Liver (tissue), 9 donors: ENCODE data around the gene CEMIP. TPM values are rescaled to one million over a fixed set of nuclear protein-coding genes. Genes with fewer than 3 reads are reported as not detected.

ENCODE experiments used
- DNase-seq: peaks from one replicate; pipeline ENCODE4 v3.0.0-alpha.2; 2017; ENCODE audit warnings: low spot score
- H3K27ac ChIP-seq, 2 donors: one replicate each; pipeline ENCODE4 v1.7.0; 2013; ENCODE audit warnings: inconsistent platforms in 2 of 2, low read length in 2 of 2, control low read depth in 1 of 2, low read depth in 1 of 2, mild to moderate bottlenecking in 1 of 2
- H3K27me3 ChIP-seq, 4 donors: one replicate each; pipeline versions ENCODE4 v1.6.1 to v1.7.0; 2013; ENCODE audit warnings: low read length in 3 of 4, inconsistent platforms in 1 of 4, mild to moderate bottlenecking in 1 of 4, moderate library complexity in 1 of 4; ENCODE audit not compliant: control insufficient read depth in 4 of 4, insufficient read depth in 4 of 4
- H3K36me3 ChIP-seq, 4 donors: one replicate each; pipeline versions ENCODE4 v1.6.1 to v1.7.0; 2013; ENCODE audit warnings: low read length in 3 of 4, mild to moderate bottlenecking in 3 of 4, low read depth in 1 of 4, moderate library complexity in 1 of 4; ENCODE audit not compliant: control insufficient read depth in 4 of 4, insufficient read depth in 3 of 4
- H3K4me1 ChIP-seq, 4 donors: one replicate each; pipeline versions ENCODE4 v1.6.1 to v1.7.0; 2013; ENCODE audit warnings: low read length in 3 of 4, mild to moderate bottlenecking in 3 of 4, moderate library complexity in 1 of 4; ENCODE audit not compliant: control insufficient read depth in 4 of 4, insufficient read depth in 4 of 4
- H3K4me3 ChIP-seq, 3 donors: one replicate each; pipeline versions ENCODE4 v1.6.1 to v1.7.0; 2013; ENCODE audit warnings: low read length in 3 of 3, control low read depth in 1 of 3, low read depth in 1 of 3, mild to moderate bottlenecking in 1 of 3
- H3K9ac ChIP-seq, 2 donors: one replicate each; pipeline ENCODE4 v1.7.0; 2013; ENCODE audit warnings: low read length in 2 of 2, mild to moderate bottlenecking in 2 of 2, moderate library complexity in 2 of 2, control low read depth in 1 of 2, low read depth in 1 of 2
- H3K9me3 ChIP-seq, 4 donors: one replicate each; pipeline versions ENCODE4 v1.6.1 to v1.7.0; 2013; ENCODE audit warnings: low read length in 3 of 4; ENCODE audit not compliant: control insufficient read depth in 4 of 4
- ATF3 ChIP-seq: IDR thresholded peaks from 2 replicates; pipeline ENCODE4 v1.6.1; 2016; ENCODE audit warnings: antibody characterized with exemption
- EGR1 ChIP-seq, 2 donors: IDR thresholded peaks; 2 replicates each; pipeline ENCODE4 v1.6.1; 2016 to 2018; ENCODE audit warnings: antibody characterized with exemption in 2 of 2, low read depth in 2 of 2
- FOXA2 ChIP-seq: IDR thresholded peaks from 2 replicates; pipeline ENCODE4 v1.6.1; 2016; ENCODE audit warnings: antibody characterized with exemption
- GABPA ChIP-seq, 2 donors: IDR thresholded peaks in 1 of 2; conservative IDR thresholded peaks in 1 of 2; 2 replicates each; pipeline ENCODE4 v1.6.1; 2016; ENCODE audit warnings: antibody characterized with exemption in 2 of 2, mild to moderate bottlenecking in 1 of 2, moderate library complexity in 1 of 2
- HNF4A ChIP-seq, 2 donors: conservative IDR thresholded peaks; 2 replicates each; pipeline ENCODE4 v1.6.1; 2016; ENCODE audit warnings: antibody characterized with exemption in 2 of 2, mild to moderate bottlenecking in 2 of 2
- NR2F2 ChIP-seq: IDR thresholded peaks from 2 replicates; pipeline ENCODE4 v1.6.1; 2016; ENCODE audit warnings: antibody characterized with exemption
- RAD21 ChIP-seq, 2 donors: IDR thresholded peaks; 2 replicates each; pipeline ENCODE4 v1.6.1; 2016; ENCODE audit warnings: antibody characterized with exemption in 2 of 2, mild to moderate bottlenecking in 2 of 2
- RXRA ChIP-seq, 2 donors: IDR thresholded peaks; 2 replicates each; pipeline ENCODE4 v1.6.1; 2017 to 2018; ENCODE audit warnings: antibody characterized with exemption in 2 of 2, mild to moderate bottlenecking in 1 of 2
- SP1 ChIP-seq: IDR thresholded peaks from 2 replicates; pipeline ENCODE4 v1.6.1; 2018; ENCODE audit warnings: antibody characterized with exemption, mild to moderate bottlenecking
- TAF1 ChIP-seq: conservative IDR thresholded peaks from 2 replicates; pipeline ENCODE4 v1.6.1; 2016; ENCODE audit warnings: antibody characterized with exemption, mild to moderate bottlenecking
- ZBTB33 ChIP-seq: IDR thresholded peaks from 2 replicates; pipeline ENCODE4 v1.6.1; 2016; ENCODE audit warnings: antibody characterized with exemption
- WGBS: extraction: QIAGEN DNeasy Blood & Tissue Kit; methylation state at CpG from one replicate; pipeline ENCODE4 v1.1.7; 2013; 5-methylcytosine and 5-hydroxymethylcytosine counted together
- polyA plus RNA-seq, 2 donors: library from polyadenylated mRNA; stranded (reverse) in 1 of 2; unstranded in 1 of 2; fragments of 200-250 nt in 1 of 2; fragments of >200 nt in 1 of 2; fragmentation: Nextera tagmentation in 1 of 2; extraction: Ambion mirVana in 1 of 2; gene quantifications; one replicate each; pipeline versions ENCODE4 v1.2.1 to v1.2.3, GENCODE V29; 2013 to 2015
- total RNA-seq, 2 donors: library from RNA; depleted of rRNA; stranded (reverse); fragments of >200 nt; gene quantifications; one replicate each; pipeline ENCODE4 v1.2.3, GENCODE V29; 2014
- donor health status: healthy.
- donor health status: healthy.
- donor health status: healthy.
- donor health status: healthy.
- donor health status: healthy.

Gene CEMIP
- total and polyA plus RNA-seq, 4 donors = under 0.01 to 0.89 (median 0.21) TPM

GRCh38 chr15:80932989-80933388 lies 153.8 kb downstream of the CEMIP start:
- 80% methylated on average over 15 of the region's 15 CpGs for WGBS
- H3K4me1 ChIP-seq = peaks cover 0 to 5% (median 0%) of the 10 kb centered on the region in 4 donors
- no peaks in the 10 kb centered on the region for H3K27me3 ChIP-seq
- no peaks in the 10 kb centered on the region for H3K9me3 ChIP-seq
- no peak overlapping the region for H3K9ac ChIP-seq
- H3K36me3 ChIP-seq = peaks cover 0 to 11% (median 0%) of the 10 kb centered on the region in 4 donors
- H3K4me3 ChIP-seq = no peak overlapping the region
- no peak overlapping the region for H3K27ac ChIP-seq
- TF ChIP-seq NR2F2 (peak; percentile 51), HNF4A (conservative IDR thresholded peaks at IDR 0.05) (no peak), RXRA (IDR thresholded peaks at IDR 0.05) (peak in 1 of 2 donors; percentile 5)
- no peak for DNase-seq

- no peak overlapping the region for H3K27ac ChIP-seq
- no peak for DNase-seq
- H3K36me3 ChIP-seq = peaks cover 0 to 11% (median 0%) of the 10 kb centered on the region in 4 donors
- H3K9me3 ChIP-seq = no peaks in the 10 kb centered on the region
- no peak overlapping the region for H3K4me3 ChIP-seq
- no peak overlapping the region for H3K9ac ChIP-seq
- TF ChIP-seq HNF4A (conservative IDR thresholded peaks at IDR 0.05) = no peak
- no peak for TF ChIP-seq FOXA2
- TF ChIP-seq ATF3 = no peak
- TF ChIP-seq RAD21 (IDR thresholded peaks at IDR 0.05) = peak in 1 of 2 donors; percentile 12
- peaks cover 0 to 5% (median 0%) of the 10 kb centered on the region in 4 donors for H3K4me1 ChIP-seq
- WGBS = 86% methylated on average over 3 of the region's 3 CpGs
- no peaks in the 10 kb centered on the region for H3K27me3 ChIP-seq
Measured at GRCh38 chr15:80934761-80935221, 155.6 kb downstream of the CEMIP start.

DNA sequence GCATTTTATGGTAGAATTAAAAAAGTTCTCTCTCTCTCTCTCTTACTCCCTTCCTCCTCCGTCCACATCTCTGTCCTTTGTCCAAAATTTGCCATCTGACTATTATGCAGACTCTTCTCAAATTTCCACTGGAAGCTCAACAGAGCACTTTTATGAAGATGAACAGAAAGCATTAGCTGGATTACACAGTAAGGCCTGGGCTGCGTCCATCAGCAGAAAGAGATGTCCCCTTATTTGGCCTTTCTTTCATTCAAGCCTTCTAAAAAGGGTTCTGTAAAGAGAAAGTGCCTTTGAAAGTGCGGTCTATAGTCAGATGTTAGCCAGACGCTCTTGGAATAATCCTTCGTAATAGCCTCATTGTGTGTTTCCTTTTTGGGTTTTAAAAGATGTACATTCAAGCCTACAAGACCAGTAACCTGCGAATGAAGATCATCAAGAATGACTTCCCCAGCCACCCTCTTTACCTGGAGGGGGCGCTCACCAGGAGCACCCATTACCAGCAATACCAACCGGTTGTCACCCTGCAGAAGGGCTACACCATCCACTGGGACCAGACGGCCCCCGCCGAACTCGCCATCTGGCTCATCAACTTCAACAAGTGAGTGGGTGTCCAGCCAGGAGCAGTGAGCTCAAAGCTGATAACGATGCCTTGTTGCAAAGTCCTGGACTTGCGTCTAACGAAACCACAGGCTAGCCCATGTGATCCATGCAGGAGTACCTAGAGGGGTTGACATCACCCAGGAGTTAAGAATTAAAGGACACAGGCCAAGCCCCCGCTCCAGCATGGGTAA lies 157.3 kb downstream of the CEMIP start:
- DNase-seq = no peak
- Histone ChIP-seq H3K4me1 (peaks cover 0 to 5% (median 0%) of the 10 kb centered on the region in 4 donors), H3K36me3 (peaks cover 0 to 23% (median 4%) of the 10 kb centered on the region in 4 donors), H3K9me3 (no peaks in the 10 kb centered on the region), H3K9ac (no peak overlapping the region), H3K4me3 (no peak overlapping the region), H3K27me3 (no peaks in the 10 kb centered on the region), H3K27ac (no peak overlapping the region)
- 95% methylated on average over 16 of the region's 16 CpGs for WGBS
- TF ChIP-seq TAF1 (no peak), RAD21 (IDR thresholded peaks at IDR 0.05) (no peak), SP1 (no peak), ATF3 (no peak), ZBTB33 (no peak), EGR1 (IDR thresholded peaks at IDR 0.05; ENCODE audit: low read depth in 2 of 2) (no peak), GABPA (IDR thresholded peaks at IDR 0.05 in 1 of 2, conservative IDR thresholded peaks at IDR 0.05 in 1 of 2) (no peak), NR2F2 (no peak)
